HCT116 (cell line): ENCODE results near the gene FRY. TPM values are rescaled to one million over a fixed set of nuclear protein-coding genes. Genes with fewer than 3 reads are reported as not detected.

Source experiments
- ATAC-seq: fragments of 200-7000 bp; cut with Tn5 transposase; 2 replicates; pipeline ENCODE4 v1.9.1; 2020; ENCODE audit warnings: mild to moderate bottlenecking, moderate library complexity
- BruUV-seq: library from RNA; stranded (reverse); fragments of 400-500 nt; replicated peaks from 2 replicates; lab custom pipeline; 2021; lab: Mats Ljungman, UMichigan
- CTCF ChIA-PET: fragments of 300-600 bp; sonication (Branson Sonifier 250); formaldehyde crosslinking; loops from one replicate; lab custom pipeline; 2021; ENCODE audit warnings: antibody characterized with exemption; lab: Charles Lee
- POLR2A ChIA-PET: fragments of 300-600, 350-600 bp; sonication (Branson Sonifier 250); formaldehyde crosslinking; loops from one replicate; lab custom pipeline; 2021; ENCODE audit warnings: antibody characterized with exemption; lab: Charles Lee
- RAD21 ChIA-PET, 2 experiments: fragments of 300-600 bp; sonication (Branson Sonifier 250); formaldehyde crosslinking; loops; one replicate each; lab custom pipeline; 2023; ENCODE audit warnings: low total read pairs in 2 of 2; ENCODE audit not compliant: uncharacterized antibody in 2 of 2, unreplicated experiment in 2 of 2, low non-redundant PET in 1 of 2; lab: Charles Lee
- DNase-seq: peaks from one replicate; pipeline ENCODE4 v3.0.0-alpha.2; 2010; ENCODE audit warnings: low read depth, low spot score
- H2AFZ ChIP-seq: fragments of 200-600 bp; shearing (Covaris generic), sonication (generic); 2 replicates; pipeline ENCODE4 v1.6.1; 2017; ENCODE audit warnings: low read depth, mixed run types, mixed read lengths, antibody characterized with exemption, low read length; ENCODE audit not compliant: poor library complexity, severe bottlenecking
- H3K27ac ChIP-seq: 2 replicates; pipeline ENCODE4 v1.5.1; 2012; ENCODE audit warnings: low read depth, low read length
- H3K27me3 ChIP-seq: fragments of 200-600 bp; sonication (generic); 2 replicates; pipeline ENCODE4 v1.6.1; 2016; ENCODE audit warnings: mixed run types, low read length, mixed read lengths; ENCODE audit not compliant: insufficient read depth
- H3K36me3 ChIP-seq, 2 experiments: fragments of 200-500 bp in 1 of 2; fragments of 200-600 bp in 1 of 2; sonication (Bioruptor generic) in 1 of 2; sonication (generic) in 1 of 2; 2 replicates each; pipeline versions ENCODE4 v1.5.1 to v1.6.1; 2014 to 2016; ENCODE audit warnings: low read length in 2 of 2, inconsistent platforms in 1 of 2, mixed read lengths in 1 of 2, mixed run types in 1 of 2; ENCODE audit not compliant: insufficient read depth in 2 of 2, control insufficient read depth in 1 of 2
- H3K4me1 ChIP-seq, 2 experiments: fragments of 200-600 bp in 1 of 2; sonication (generic) in 1 of 2; 2 replicates each; pipeline versions ENCODE4 v1.5.1 to v1.6.1; 2012 to 2017; ENCODE audit warnings: low read length in 2 of 2, inconsistent platforms in 1 of 2, mild to moderate bottlenecking in 1 of 2, mixed read lengths in 1 of 2, mixed run types in 1 of 2, moderate library complexity in 1 of 2; ENCODE audit not compliant: insufficient read depth in 2 of 2, control insufficient read depth in 1 of 2
- H3K4me2 ChIP-seq: fragments of 200-600 bp; sonication (generic); 2 replicates; pipeline ENCODE4 v1.6.1; 2017; ENCODE audit warnings: mixed run types, low read length, mixed read lengths
- H3K4me3 ChIP-seq, 2 experiments: fragments of 200-600 bp in 1 of 2; sonication (generic) in 1 of 2; replicated peaks in 1 of 2; 2 replicates each; pipeline ENCODE4 v1.5.1; 2011 to 2016; ENCODE audit warnings: low read length in 2 of 2, control low read depth in 1 of 2, low read depth in 1 of 2, mild to moderate bottlenecking in 1 of 2, mixed read lengths in 1 of 2, mixed run types in 1 of 2
- H3K79me2 ChIP-seq: fragments of 200-600 bp; sonication (generic); 2 replicates; pipeline ENCODE4 v1.6.1; 2017; ENCODE audit warnings: mild to moderate bottlenecking, mixed run types, low read length, moderate library complexity, mixed read lengths; ENCODE audit not compliant: insufficient read depth
- H3K9ac ChIP-seq: fragments of 200-600 bp; sonication (generic); 2 replicates; pipeline ENCODE4 v1.6.1; 2016; ENCODE audit warnings: low read length, mixed read lengths
- H3K9me2 ChIP-seq: fragments of 200-600 bp; sonication (generic), shearing (Covaris generic); 2 replicates; pipeline ENCODE4 v1.6.1; 2017; ENCODE audit warnings: mixed run types, mild to moderate bottlenecking, moderate library complexity; ENCODE audit not compliant: insufficient read depth
- H3K9me3 ChIP-seq, 2 experiments: fragments of 200-500 bp in 1 of 2; fragments of 200-600 bp in 1 of 2; sonication (Bioruptor generic) in 1 of 2; sonication (generic) in 1 of 2; 2 replicates each; pipeline ENCODE4 v1.6.1; 2014 to 2017; ENCODE audit warnings: low read length in 2 of 2, mixed read lengths in 2 of 2, inconsistent platforms in 1 of 2, low read depth in 1 of 2, mild to moderate bottlenecking in 1 of 2, mixed run types in 1 of 2, moderate library complexity in 1 of 2; ENCODE audit not compliant: control insufficient read depth in 1 of 2, insufficient read depth in 1 of 2
- H4K20me1 ChIP-seq: fragments of 200-600 bp; sonication (generic), shearing (Covaris generic); 2 replicates; pipeline ENCODE4 v1.6.1; 2017; ENCODE audit warnings: mixed run types, mild to moderate bottlenecking, moderate library complexity; ENCODE audit not compliant: insufficient read depth
- CEBPB ChIP-seq: IDR thresholded peaks from 2 replicates; pipeline ENCODE4 v1.6.1; 2012; ENCODE audit warnings: low read depth
- EGR1 ChIP-seq: IDR thresholded peaks from 2 replicates; pipeline ENCODE4 v1.6.1; 2012; ENCODE audit warnings: low read depth
- ELF1 ChIP-seq: IDR thresholded peaks from 2 replicates; pipeline ENCODE4 v1.6.1; 2012; ENCODE audit warnings: low read depth, borderline replicate concordance
- EZH2 ChIP-seq: fragments of 200-600 bp; sonication (generic); IDR thresholded peaks from 2 replicates; pipeline ENCODE4 v1.6.1; 2017; ENCODE audit warnings: antibody characterized with exemption, mixed run types
- EZH2phosphoT487 ChIP-seq: fragments of 200-600 bp; IDR thresholded peaks from 2 replicates; pipeline ENCODE4 v1.6.1; 2018; ENCODE audit warnings: antibody characterized with exemption, borderline replicate concordance
- FOSL1 ChIP-seq: IDR thresholded peaks from 2 replicates; pipeline ENCODE4 v1.6.1; 2012; ENCODE audit warnings: low read depth
- JUND ChIP-seq: IDR thresholded peaks from 2 replicates; pipeline ENCODE4 v1.6.1; 2012
- POLR2A ChIP-seq: IDR thresholded peaks from 2 replicates; pipeline ENCODE4 v1.7.0; 2011; ENCODE audit warnings: borderline replicate concordance; ENCODE audit not compliant: insufficient read depth, insufficient read length; ENCODE audit errors: extremely low read depth
- POLR2AphosphoS5 ChIP-seq: IDR thresholded peaks from 2 replicates; pipeline ENCODE4 v1.6.1; 2011; ENCODE audit warnings: mild to moderate bottlenecking, low read depth, low read length, moderate library complexity
- RAD21 ChIP-seq: IDR thresholded peaks from 2 replicates; pipeline ENCODE4 v1.6.1; 2012; ENCODE audit warnings: low read depth, mild to moderate bottlenecking
- SP1 ChIP-seq: IDR thresholded peaks from 2 replicates; pipeline ENCODE4 v1.6.1; 2012; ENCODE audit warnings: low read depth
- TCF7L2 ChIP-seq: IDR thresholded peaks from 2 replicates; pipeline ENCODE4 v1.7.0; 2011; ENCODE audit warnings: borderline replicate concordance, inconsistent platforms; ENCODE audit not compliant: insufficient read depth, insufficient read length; ENCODE audit errors: extremely low read depth
- YY1 ChIP-seq: IDR thresholded peaks from 2 replicates; pipeline ENCODE4 v1.6.1; 2011; ENCODE audit warnings: low read length, low read depth, moderate library complexity, mild to moderate bottlenecking; ENCODE audit not compliant: insufficient replicate concordance; ENCODE audit errors: extremely low read depth
- ZBTB33 ChIP-seq: IDR thresholded peaks from 2 replicates; pipeline ENCODE4 v1.6.1; 2011; ENCODE audit warnings: mild to moderate bottlenecking, low read length, moderate library complexity; ENCODE audit not compliant: insufficient replicate concordance; ENCODE audit errors: extremely low read depth
- ZFX ChIP-seq: fragments of 450-650 bp; IDR thresholded peaks from 2 replicates; pipeline ENCODE4 v1.6.1; 2017
- ZNF274 ChIP-seq: fragments of 200-500 bp; sonication (Bioruptor generic); IDR thresholded peaks from 2 replicates; pipeline ENCODE4 v1.6.1; 2014; ENCODE audit warnings: mild to moderate bottlenecking, low read depth, low read length, inconsistent platforms
- intact Hi-C: fragments of 100-400 bp; cut with micrococcal nuclease; formaldehyde crosslinking; loops from 2 replicates; pipeline ENCODE4 v1.10.0; 2022
- total RNA-seq: library from RNA; stranded (reverse); gene quantifications from one replicate; pipeline ENCODE4 v1.2.1, GENCODE V29; 2021; ENCODE audit not compliant: unreplicated experiment
- TF ChIP-seq, protein P1 (sequence below), 3 experiments: fragments of 200-600 bp in 1 of 3; sonication (generic) in 1 of 3; IDR thresholded peaks in 2 of 3; conservative IDR thresholded peaks in 1 of 3; 2 replicates each; pipeline ENCODE4 v1.5.1; 2012 to 2017; ENCODE audit warnings: low read depth in 2 of 3, low read length in 2 of 3, antibody characterized with exemption in 1 of 3, borderline replicate concordance in 1 of 3, control low read depth in 1 of 3, mild to moderate bottlenecking in 1 of 3, mixed read lengths in 1 of 3, mixed run types in 1 of 3, moderate library complexity in 1 of 3; ENCODE audit not compliant: insufficient read depth in 1 of 3
- TF ChIP-seq, protein P2 (sequence below): IDR thresholded peaks from 2 replicates; pipeline ENCODE4 v1.6.1; 2012

Gene FRY
- total RNA-seq, 1 experiment from 2014 or later: 1.4 TPM

DNA sequence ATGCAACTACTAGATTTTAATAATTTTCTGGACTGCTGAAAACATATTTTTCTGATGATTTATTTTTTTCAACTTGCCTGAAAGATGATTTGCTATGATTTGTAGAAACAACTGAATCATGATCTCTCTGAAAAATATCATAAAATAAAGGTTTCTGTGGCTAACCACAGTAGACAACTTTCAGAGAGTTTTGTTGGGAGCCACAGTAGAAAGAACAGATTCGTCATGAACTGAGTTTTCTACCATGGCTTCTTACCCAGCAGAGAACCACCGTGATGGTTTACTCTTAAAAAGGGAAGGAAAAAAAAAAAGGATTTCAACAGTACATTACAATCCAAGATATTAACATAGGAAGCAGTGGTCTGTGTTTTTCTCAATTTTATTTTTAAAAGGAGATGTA, 265.6 kb downstream of the FRY start (continued):
- TF ChIP-seq POLR2AphosphoS5 (no peak), EGR1 (no peak), EZH2phosphoT487 (no peak), SP1 (no peak), ELF1 (no peak), ZFX (no peak), EZH2 (no peak), JUND (no peak), CEBPB (no peak), FOSL1 (no peak)
- TF ChIP-seq, protein P1, sequence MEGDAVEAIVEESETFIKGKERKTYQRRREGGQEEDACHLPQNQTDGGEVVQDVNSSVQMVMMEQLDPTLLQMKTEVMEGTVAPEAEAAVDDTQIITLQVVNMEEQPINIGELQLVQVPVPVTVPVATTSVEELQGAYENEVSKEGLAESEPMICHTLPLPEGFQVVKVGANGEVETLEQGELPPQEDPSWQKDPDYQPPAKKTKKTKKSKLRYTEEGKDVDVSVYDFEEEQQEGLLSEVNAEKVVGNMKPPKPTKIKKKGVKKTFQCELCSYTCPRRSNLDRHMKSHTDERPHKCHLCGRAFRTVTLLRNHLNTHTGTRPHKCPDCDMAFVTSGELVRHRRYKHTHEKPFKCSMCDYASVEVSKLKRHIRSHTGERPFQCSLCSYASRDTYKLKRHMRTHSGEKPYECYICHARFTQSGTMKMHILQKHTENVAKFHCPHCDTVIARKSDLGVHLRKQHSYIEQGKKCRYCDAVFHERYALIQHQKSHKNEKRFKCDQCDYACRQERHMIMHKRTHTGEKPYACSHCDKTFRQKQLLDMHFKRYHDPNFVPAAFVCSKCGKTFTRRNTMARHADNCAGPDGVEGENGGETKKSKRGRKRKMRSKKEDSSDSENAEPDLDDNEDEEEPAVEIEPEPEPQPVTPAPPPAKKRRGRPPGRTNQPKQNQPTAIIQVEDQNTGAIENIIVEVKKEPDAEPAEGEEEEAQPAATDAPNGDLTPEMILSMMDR (IDR thresholded peaks at IDR 0.05 in 2 of 3, conservative IDR thresholded peaks at IDR 0.05 in 1 of 3; ENCODE audit: borderline replicate concordance in 1 of 3, insufficient read depth in 1 of 3, low read depth in 2 of 3, low read length in 2 of 3): no peak

GRCh38 chr13:32298695-32299094, 267.1 kb downstream of the FRY start:
- DNase-seq: no peak
- H2AFZ ChIP-seq: no peak overlapping the region
- H3K27ac ChIP-seq: no peak overlapping the region
- no peaks in the 10 kb centered on the region for H3K36me3 ChIP-seq
- no TSS peak for BruUV-seq
- intact Hi-C loops: no loop called here
- H3K9me3 ChIP-seq: no peaks in the 10 kb centered on the region
- ATAC-seq: no peak
- H4K20me1 ChIP-seq: no peaks in the 10 kb centered on the region
- POLR2A ChIA-PET: no interaction called here
- no peak overlapping the region for H3K9ac ChIP-seq
- H3K4me1 ChIP-seq: no peaks in the 10 kb centered on the region
- CTCF ChIA-PET: no interaction called here
- H3K4me3 ChIP-seq: no peak overlapping the region
- no peaks in the 10 kb centered on the region for H3K79me2 ChIP-seq
- no peaks in the 10 kb centered on the region for H3K9me2 ChIP-seq
- H3K27me3 ChIP-seq: peaks cover 58% of the 10 kb centered on the region
- RAD21 ChIA-PET: no interaction called here
- H3K4me2 ChIP-seq: no peak overlapping the region
- TF ChIP-seq EZH2phosphoT487: no peak
- TF ChIP-seq POLR2A: no peak
- TF ChIP-seq EGR1: no peak
- TF ChIP-seq RAD21: no peak
- TF ChIP-seq YY1: no peak
- TF ChIP-seq ZBTB33: no peak
- TF ChIP-seq ZNF274: no peak
- no peak for TF ChIP-seq TCF7L2
- TF ChIP-seq, protein P1 (IDR thresholded peaks at IDR 0.05 in 2 of 3, conservative IDR thresholded peaks at IDR 0.05 in 1 of 3; ENCODE audit: borderline replicate concordance in 1 of 3, insufficient read depth in 1 of 3, low read depth in 2 of 3, low read length in 2 of 3): no peak
- TF ChIP-seq, protein P2, sequence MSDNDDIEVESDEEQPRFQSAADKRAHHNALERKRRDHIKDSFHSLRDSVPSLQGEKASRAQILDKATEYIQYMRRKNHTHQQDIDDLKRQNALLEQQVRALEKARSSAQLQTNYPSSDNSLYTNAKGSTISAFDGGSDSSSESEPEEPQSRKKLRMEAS: no peak
- no peak for TF ChIP-seq POLR2AphosphoS5
